IMR-90 (cell line): ENCODE results near the gene AIFM2.

Experiments
- BHLHE40 ChIP-seq: fragments of 150-350 bp; IDR thresholded peaks from 2 replicates; pipeline ENCODE4 v1.6.1; 2016; ENCODE audit warnings: mild to moderate bottlenecking, low read depth, low read length
- CEBPB ChIP-seq: IDR thresholded peaks from 2 replicates; pipeline ENCODE4 v1.6.1; 2012; ENCODE audit warnings: low read depth, low read length, improper control_type of control experiment
- FOS ChIP-seq: fragments of 150-350 bp; IDR thresholded peaks from 2 replicates; pipeline ENCODE4 v1.6.1; 2016; ENCODE audit warnings: low read depth, low read length
- MAFK ChIP-seq: IDR thresholded peaks from 2 replicates; pipeline ENCODE4 v1.6.1; 2012; ENCODE audit warnings: low read depth, low read length, improper control_type of control experiment
- MXI1 ChIP-seq: IDR thresholded peaks from 2 replicates; pipeline ENCODE4 v1.6.1; 2012; ENCODE audit warnings: low read depth, mild to moderate bottlenecking, low read length, moderate library complexity, borderline replicate concordance
- NFE2L2 ChIP-seq: fragments of 150-350 bp; IDR thresholded peaks from 2 replicates; pipeline ENCODE4 v1.6.1; 2016; ENCODE audit warnings: low read depth, mild to moderate bottlenecking, low read length
- POLR2A ChIP-seq: IDR thresholded peaks from 2 replicates; pipeline ENCODE4 v1.6.1; 2012; ENCODE audit warnings: mild to moderate bottlenecking, low read depth, low read length
- RAD21 ChIP-seq: IDR thresholded peaks from 2 replicates; pipeline ENCODE4 v1.6.1; 2012; ENCODE audit warnings: low read length, improper control_type of control experiment
- RFX5 ChIP-seq: IDR thresholded peaks from 2 replicates; pipeline ENCODE4 v1.8.0; 2012; ENCODE audit warnings: low read depth, mild to moderate bottlenecking, low read length, moderate library complexity
- SMC3 ChIP-seq: fragments of 150-350 bp; IDR thresholded peaks from 2 replicates; pipeline ENCODE4 v1.6.1; 2016; ENCODE audit warnings: low read depth, mild to moderate bottlenecking, antibody characterized with exemption, low read length, moderate library complexity
- USF2 ChIP-seq: fragments of 150-350 bp; IDR thresholded peaks from 2 replicates; pipeline ENCODE4 v1.6.1; 2017; ENCODE audit warnings: mild to moderate bottlenecking, antibody characterized with exemption, low read length, low read depth
- TF ChIP-seq, protein P1 (sequence below): conservative IDR thresholded peaks from 2 replicates; pipeline ENCODE4 v1.5.1; 2012; ENCODE audit warnings: mild to moderate bottlenecking, low read depth, low read length, improper control_type of control experiment
- TF ChIP-seq, protein P2 (sequence below): fragments of 150-350 bp; IDR thresholded peaks from 2 replicates; pipeline ENCODE4 v1.6.1; 2016; ENCODE audit warnings: low read depth, mild to moderate bottlenecking, low read length, moderate library complexity, borderline replicate concordance

DNA sequence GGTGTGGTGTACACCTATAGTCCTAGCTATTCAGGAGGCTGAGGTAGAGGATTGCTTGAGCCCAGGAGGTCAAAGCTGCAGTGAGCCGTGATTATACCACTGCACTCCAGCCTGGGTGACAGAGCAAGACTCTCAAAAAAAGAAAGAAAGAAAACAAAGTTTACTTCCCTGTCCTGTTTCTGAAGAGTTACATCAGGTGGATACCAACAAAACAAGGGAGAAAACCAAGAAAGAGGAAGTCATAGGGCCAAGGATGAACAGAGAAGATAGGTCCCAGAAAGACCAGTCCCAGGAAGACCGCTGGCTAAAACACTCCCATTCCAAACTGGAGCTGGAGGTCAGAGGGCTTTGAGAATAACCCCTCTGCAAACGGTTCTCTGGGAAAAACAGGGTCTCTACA, 66.4 kb downstream of the AIFM2 start:
- TF ChIP-seq RAD21 (no peak), FOS (no peak), NFE2L2 (no peak), POLR2A (no peak), BHLHE40 (no peak), USF2 (no peak), MXI1 (no peak), CEBPB (no peak), MAFK (no peak), SMC3 (no peak), RFX5 (no peak)
- TF ChIP-seq, protein P1, sequence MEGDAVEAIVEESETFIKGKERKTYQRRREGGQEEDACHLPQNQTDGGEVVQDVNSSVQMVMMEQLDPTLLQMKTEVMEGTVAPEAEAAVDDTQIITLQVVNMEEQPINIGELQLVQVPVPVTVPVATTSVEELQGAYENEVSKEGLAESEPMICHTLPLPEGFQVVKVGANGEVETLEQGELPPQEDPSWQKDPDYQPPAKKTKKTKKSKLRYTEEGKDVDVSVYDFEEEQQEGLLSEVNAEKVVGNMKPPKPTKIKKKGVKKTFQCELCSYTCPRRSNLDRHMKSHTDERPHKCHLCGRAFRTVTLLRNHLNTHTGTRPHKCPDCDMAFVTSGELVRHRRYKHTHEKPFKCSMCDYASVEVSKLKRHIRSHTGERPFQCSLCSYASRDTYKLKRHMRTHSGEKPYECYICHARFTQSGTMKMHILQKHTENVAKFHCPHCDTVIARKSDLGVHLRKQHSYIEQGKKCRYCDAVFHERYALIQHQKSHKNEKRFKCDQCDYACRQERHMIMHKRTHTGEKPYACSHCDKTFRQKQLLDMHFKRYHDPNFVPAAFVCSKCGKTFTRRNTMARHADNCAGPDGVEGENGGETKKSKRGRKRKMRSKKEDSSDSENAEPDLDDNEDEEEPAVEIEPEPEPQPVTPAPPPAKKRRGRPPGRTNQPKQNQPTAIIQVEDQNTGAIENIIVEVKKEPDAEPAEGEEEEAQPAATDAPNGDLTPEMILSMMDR, result no peak
- TF ChIP-seq, protein P2, sequence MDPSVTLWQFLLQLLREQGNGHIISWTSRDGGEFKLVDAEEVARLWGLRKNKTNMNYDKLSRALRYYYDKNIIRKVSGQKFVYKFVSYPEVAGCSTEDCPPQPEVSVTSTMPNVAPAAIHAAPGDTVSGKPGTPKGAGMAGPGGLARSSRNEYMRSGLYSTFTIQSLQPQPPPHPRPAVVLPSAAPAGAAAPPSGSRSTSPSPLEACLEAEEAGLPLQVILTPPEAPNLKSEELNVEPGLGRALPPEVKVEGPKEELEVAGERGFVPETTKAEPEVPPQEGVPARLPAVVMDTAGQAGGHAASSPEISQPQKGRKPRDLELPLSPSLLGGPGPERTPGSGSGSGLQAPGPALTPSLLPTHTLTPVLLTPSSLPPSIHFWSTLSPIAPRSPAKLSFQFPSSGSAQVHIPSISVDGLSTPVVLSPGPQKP, result no peak
